B cell (primary cell): ENCODE data around the gene REPS2. TPM values are rescaled to one million over a fixed set of nuclear protein-coding genes. Genes with fewer than 3 reads are reported as not detected.

Experiments used
- ATAC-seq: fragments of 200-7000 bp; cut with Tn5 transposase; one replicate; pipeline ENCODE4 v1.10.0; 2021; ENCODE audit warnings: low read depth, mild to moderate bottlenecking, moderate number of reproducible peaks, moderate library complexity
- CTCF ChIA-PET: fragments of 350-600 bp; sonication (Branson Sonifier 250); formaldehyde crosslinking; loops from one replicate; lab custom pipeline; 2021; ENCODE audit warnings: antibody characterized with exemption, inconsistent platforms; lab: Charles Lee
- POLR2A ChIA-PET: fragments of 350-600 bp; sonication (Branson Sonifier 250); formaldehyde crosslinking; loops from one replicate; lab custom pipeline; 2021; ENCODE audit warnings: antibody characterized with exemption; lab: Charles Lee
- DNase-seq: peaks from one replicate; pipeline ENCODE4 v3.0.0; 2013
- H2AFZ ChIP-seq: 2 replicates; pipeline ENCODE4 v1.6.1; 2012; ENCODE audit warnings: mild to moderate bottlenecking, low read depth, low read length; ENCODE audit not compliant: insufficient read depth, poor library complexity, severe bottlenecking
- H3K27ac ChIP-seq, 2 donors: 1 replicate in 1 of 2; 2 replicates in 1 of 2; pipeline ENCODE4 v1.5.1; 2012 to 2013; ENCODE audit warnings: low read length in 2 of 2, mild to moderate bottlenecking in 2 of 2, moderate library complexity in 1 of 2
- H3K27me3 ChIP-seq, 4 experiments: fragments of 200-600 bp in 1 of 4; sonication (generic) in 1 of 4; replicated peaks in 1 of 4; 1 replicate in 2 of 4; 2 replicates in 2 of 4; pipeline versions ENCODE4 v1.6.1 to v1.7.0; 2013 to 2016; ENCODE audit warnings: low read length in 3 of 4, mild to moderate bottlenecking in 2 of 4, mixed read lengths in 1 of 4, moderate library complexity in 1 of 4; ENCODE audit not compliant: insufficient read depth in 4 of 4, control insufficient read depth in 3 of 4; ENCODE audit errors: control extremely low read depth in 1 of 4
- H3K36me3 ChIP-seq, 2 experiments: replicated peaks in 1 of 2; 1 replicate in 1 of 2; 2 replicates in 1 of 2; pipeline versions ENCODE4 v1.6.1 to v1.7.1; 2013; ENCODE audit warnings: low read length in 1 of 2; ENCODE audit not compliant: insufficient read depth in 2 of 2, control insufficient read depth in 1 of 2; ENCODE audit errors: control extremely low read depth in 1 of 2, extremely low read depth in 1 of 2
- H3K4me1 ChIP-seq, 2 donors: fragments of 200-600 bp in 1 of 2; sonication (generic) in 1 of 2; 1 replicate in 1 of 2; 2 replicates in 1 of 2; pipeline versions ENCODE4 v1.5.1 to v1.6.1; 2013 to 2017; ENCODE audit warnings: low read length in 2 of 2; ENCODE audit not compliant: control insufficient read depth in 2 of 2, insufficient read depth in 2 of 2
- H3K4me2 ChIP-seq: replicated peaks from 2 replicates; pipeline ENCODE3; 2012; ENCODE audit warnings: mild to moderate bottlenecking, low read depth, low read length; ENCODE audit not compliant: poor library complexity, severe bottlenecking
- H3K4me3 ChIP-seq, 5 experiments: fragments of 200-600 bp in 1 of 5; sonication (generic) in 1 of 5; 1 replicate in 3 of 5; 2 replicates in 2 of 5; pipeline versions ENCODE4 v1.5.1 to v1.7.0; 2011 to 2016; ENCODE audit warnings: low read length in 4 of 5, mild to moderate bottlenecking in 4 of 5, low read depth in 2 of 5, control low read depth in 1 of 5, moderate library complexity in 1 of 5; ENCODE audit not compliant: insufficient read depth in 1 of 5; ENCODE audit errors: control extremely low read depth in 1 of 5, extremely low read depth in 1 of 5
- H3K79me2 ChIP-seq: fragments of 200-600 bp; sonication (generic); one replicate; pipeline ENCODE4 v1.6.0; 2016; ENCODE audit warnings: low read length; ENCODE audit not compliant: control insufficient read depth, insufficient read depth
- H3K9ac ChIP-seq: fragments of 200-600 bp; sonication (generic); 2 replicates; pipeline ENCODE4 v1.6.1; 2017; ENCODE audit warnings: mild to moderate bottlenecking, low read length, moderate library complexity
- H3K9me3 ChIP-seq, 3 donors: one replicate each; pipeline versions ENCODE4 v1.6.1 to v1.7.1; 2013; ENCODE audit warnings: low read length in 2 of 3; ENCODE audit not compliant: control insufficient read depth in 2 of 3, insufficient read depth in 1 of 3; ENCODE audit errors: control extremely low read depth in 1 of 3
- H4K20me1 ChIP-seq: 2 replicates; pipeline ENCODE4 v1.6.0; 2012; ENCODE audit warnings: mild to moderate bottlenecking, low read length; ENCODE audit not compliant: insufficient read depth, control insufficient read depth, poor library complexity, severe bottlenecking
- H3K27ac Mint-ChIP-seq: one replicate; pipeline ENCODE4 v1.8.0; 2021; ENCODE audit warnings: mixed read lengths
- H3K27me3 Mint-ChIP-seq: one replicate; pipeline ENCODE4 v1.8.0; 2021; ENCODE audit warnings: mixed read lengths
- H3K4me1 Mint-ChIP-seq: one replicate; pipeline ENCODE4 v1.8.0; 2021; ENCODE audit warnings: mixed read lengths
- H3K4me3 Mint-ChIP-seq: one replicate; pipeline ENCODE4 v1.8.0; 2021; ENCODE audit warnings: mixed read lengths
- H3K9me3 Mint-ChIP-seq: one replicate; pipeline ENCODE4 v1.8.0; 2022; ENCODE audit warnings: mixed read lengths; ENCODE audit not compliant: insufficient read depth
- EZH2 ChIP-seq: IDR thresholded peaks from 2 replicates; pipeline ENCODE4 v1.6.1; 2012; ENCODE audit warnings: borderline replicate concordance, low read depth, mild to moderate bottlenecking, moderate library complexity, low read length; ENCODE audit not compliant: insufficient read depth, poor library complexity, severe bottlenecking
- WGBS: methylation state at CpG from one replicate; pipeline ENCODE4 v1.1.5; 2013; ENCODE audit warnings: missing lambda C conversion rate; ENCODE audit not compliant: insufficient coverage; 5-methylcytosine and 5-hydroxymethylcytosine counted together
- intact Hi-C: fragments of 100-400 bp; cut with micrococcal nuclease; formaldehyde crosslinking; loops from one replicate; pipeline ENCODE4 v1.10.0; 2022
- polyA plus RNA-seq: library from polyadenylated mRNA; depleted of rRNA; stranded (reverse); fragments of >200 nt; gene quantifications from 2 replicates; pipeline ENCODE4 v1.2.3, GENCODE V29; 2012
- total RNA-seq, 2 donors: library from RNA; stranded (reverse); fragments of 120-200 nt in 1 of 2; gene quantifications; 1 replicate in 1 of 2; 2 replicates in 1 of 2; pipeline versions ENCODE4 v1.2.3 to v1.2.4, GENCODE V29; 2013 to 2022
- TF ChIP-seq, protein P1 (sequence below): fragments of 200-600 bp; IDR thresholded peaks from one replicate; pipeline ENCODE4 v1.8.0; 2022; ENCODE audit warnings: antibody characterized with exemption, mild to moderate bottlenecking

The REPS2 gene
- total and polyA plus RNA-seq, 2 donors (not counting 1 experiment from before 2014, with no cell fraction given) = 1.1 to 4.9 TPM

DNA sequence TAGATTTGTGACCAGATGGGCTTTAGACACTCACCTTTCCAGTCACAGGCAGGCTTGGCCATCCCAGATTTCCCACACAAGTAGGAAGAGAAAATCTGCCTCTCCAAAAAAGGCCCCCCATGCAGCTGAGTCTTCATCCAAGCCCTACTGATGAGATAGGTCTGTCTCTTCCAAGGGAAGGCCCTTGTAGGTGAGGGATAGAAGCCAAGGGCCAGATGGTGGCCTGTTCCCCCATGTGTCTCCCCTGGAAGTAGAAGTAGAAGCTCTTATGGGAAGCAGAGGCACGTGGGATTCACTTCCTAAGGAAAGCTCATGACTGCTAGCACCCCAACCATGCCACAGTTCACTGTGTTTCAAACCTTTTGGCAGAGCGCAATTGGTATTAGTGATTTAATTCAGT is 81.5 kb downstream of the REPS2 start:
- no peak for TF ChIP-seq EZH2
- TF ChIP-seq, protein P1, sequence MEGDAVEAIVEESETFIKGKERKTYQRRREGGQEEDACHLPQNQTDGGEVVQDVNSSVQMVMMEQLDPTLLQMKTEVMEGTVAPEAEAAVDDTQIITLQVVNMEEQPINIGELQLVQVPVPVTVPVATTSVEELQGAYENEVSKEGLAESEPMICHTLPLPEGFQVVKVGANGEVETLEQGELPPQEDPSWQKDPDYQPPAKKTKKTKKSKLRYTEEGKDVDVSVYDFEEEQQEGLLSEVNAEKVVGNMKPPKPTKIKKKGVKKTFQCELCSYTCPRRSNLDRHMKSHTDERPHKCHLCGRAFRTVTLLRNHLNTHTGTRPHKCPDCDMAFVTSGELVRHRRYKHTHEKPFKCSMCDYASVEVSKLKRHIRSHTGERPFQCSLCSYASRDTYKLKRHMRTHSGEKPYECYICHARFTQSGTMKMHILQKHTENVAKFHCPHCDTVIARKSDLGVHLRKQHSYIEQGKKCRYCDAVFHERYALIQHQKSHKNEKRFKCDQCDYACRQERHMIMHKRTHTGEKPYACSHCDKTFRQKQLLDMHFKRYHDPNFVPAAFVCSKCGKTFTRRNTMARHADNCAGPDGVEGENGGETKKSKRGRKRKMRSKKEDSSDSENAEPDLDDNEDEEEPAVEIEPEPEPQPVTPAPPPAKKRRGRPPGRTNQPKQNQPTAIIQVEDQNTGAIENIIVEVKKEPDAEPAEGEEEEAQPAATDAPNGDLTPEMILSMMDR = no peak
- Histone ChIP-seq H3K4me3 (no peak overlapping the region), H3K27me3 (no peaks in the 10 kb centered on the region), H3K9ac (no peak overlapping the region), H3K36me3 (no peaks in the 10 kb centered on the region), H3K4me2 (no peak overlapping the region), H3K9me3 (no peaks in the 10 kb centered on the region), H3K79me2 (no peaks in the 10 kb centered on the region), H4K20me1 (no peaks in the 10 kb centered on the region), H3K27ac (no peak overlapping the region), H3K4me1 (peaks cover 0 to 3% of the 10 kb centered on the region in 2 donors), H2AFZ (no peak overlapping the region)
- WGBS = 100% methylated on average over 1 of the region's 2 CpGs
- DNase-seq (no peak), ATAC-seq (no peak)
- H3K9me3 Mint-ChIP-seq = no peaks in the 10 kb centered on the region
- H3K27ac Mint-ChIP-seq = no peak overlapping the region
- intact Hi-C loops = no loop called here
- H3K4me1 Mint-ChIP-seq = peaks cover 9% of the 10 kb centered on the region
- POLR2A ChIA-PET = no interaction called here
- no peaks in the 10 kb centered on the region for H3K27me3 Mint-ChIP-seq
- H3K4me3 Mint-ChIP-seq = no peak overlapping the region
- CTCF ChIA-PET = no interaction called here

DNA sequence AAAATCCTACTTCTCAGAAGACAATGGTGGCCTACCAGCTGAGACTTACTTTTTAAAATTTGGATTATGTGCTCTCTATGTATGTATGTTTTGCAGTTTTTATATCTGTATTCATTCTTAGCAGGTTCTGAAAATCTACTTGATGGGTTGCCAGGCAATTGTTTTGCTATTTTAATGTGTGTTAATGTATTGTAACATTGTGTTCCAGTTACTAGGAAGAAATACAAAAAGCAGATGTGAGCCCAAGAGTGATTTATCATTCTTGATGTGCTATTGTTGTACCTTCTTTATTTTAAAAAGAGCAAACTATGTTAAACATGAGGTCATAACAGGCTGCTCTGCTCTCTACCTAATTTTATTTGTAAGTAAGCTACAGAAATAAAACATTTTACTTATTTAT is 81.9 kb downstream of the REPS2 start:
- ChIA-PET CTCF (no interaction called here), POLR2A (no interaction called here)
- no peak overlapping the region for H3K27ac ChIP-seq
- no peak overlapping the region for H3K4me3 ChIP-seq
- no peak for ATAC-seq
- no peaks in the 10 kb centered on the region for H3K27me3 ChIP-seq
- no peak for DNase-seq
- no peak overlapping the region for H3K9ac ChIP-seq
- H3K4me2 ChIP-seq = no peak overlapping the region
- H3K36me3 ChIP-seq = no peaks in the 10 kb centered on the region
- H3K9me3 ChIP-seq = no peaks in the 10 kb centered on the region
- no peaks in the 10 kb centered on the region for H3K79me2 ChIP-seq
- no peak overlapping the region for H2AFZ ChIP-seq
- peaks cover 0 to 3% of the 10 kb centered on the region in 2 donors for H3K4me1 ChIP-seq
- TF ChIP-seq EZH2 = no peak
- TF ChIP-seq, protein P1 = no peak
- H4K20me1 ChIP-seq = no peaks in the 10 kb centered on the region
- intact Hi-C loops = no loop called here
- Mint-ChIP-seq H3K27me3 (no peaks in the 10 kb centered on the region), H3K4me1 (peaks cover 9% of the 10 kb centered on the region), H3K9me3 (no peaks in the 10 kb centered on the region), H3K27ac (no peak overlapping the region), H3K4me3 (no peak overlapping the region)
